Gastroesophageal sphincter (tissue), 3 donors: ENCODE measurements around the gene MSH5.

ENCODE experiments used
- EP300 ChIP-seq: sonication (generic); formaldehyde crosslinking; IDR thresholded peaks from one replicate; pipeline ENCODE4 v1.6.1; 2017; ENCODE audit warnings: antibody characterized with exemption, mild to moderate bottlenecking
- POLR2A ChIP-seq, 2 donors: fragments of 450-650 bp; IDR thresholded peaks; one replicate each; pipeline ENCODE4 v1.6.1; 2017; ENCODE audit warnings: antibody characterized with exemption in 2 of 2, mild to moderate bottlenecking in 2 of 2, moderate library complexity in 1 of 2
- TF ChIP-seq, protein P1 (sequence below), 4 experiments: fragments of 200-600 bp in 2 of 4; fragments of 450-650 bp in 2 of 4; sonication (generic) in 1 of 4; IDR thresholded peaks; one replicate each; pipeline ENCODE4 v1.5.1; 2017 to 2019; ENCODE audit warnings: antibody characterized with exemption in 4 of 4, mild to moderate bottlenecking in 2 of 4, moderate library complexity in 2 of 4

DNA sequence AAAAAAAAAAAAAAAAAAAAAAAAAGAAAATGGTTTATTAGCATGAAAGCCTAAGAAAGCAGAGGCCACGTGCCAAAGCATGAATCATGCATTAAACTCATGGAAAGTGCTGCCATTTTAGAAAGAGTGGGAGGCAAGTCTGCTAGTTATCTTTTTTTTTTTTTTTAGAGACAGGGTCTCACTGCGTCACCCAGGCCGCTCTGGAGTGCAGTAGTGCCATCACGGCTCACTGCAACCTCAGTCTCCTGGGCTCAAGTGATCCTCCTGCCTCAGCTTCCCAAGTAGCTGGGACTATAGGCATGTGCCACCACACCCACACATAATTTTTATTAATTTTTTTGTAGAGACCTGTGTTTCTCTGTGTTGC is 32.2 kb downstream of the MSH5 start:
- TF ChIP-seq EP300 (no peak), POLR2A (IDR thresholded peaks at IDR 0.05) (no peak)
- TF ChIP-seq, protein P1, sequence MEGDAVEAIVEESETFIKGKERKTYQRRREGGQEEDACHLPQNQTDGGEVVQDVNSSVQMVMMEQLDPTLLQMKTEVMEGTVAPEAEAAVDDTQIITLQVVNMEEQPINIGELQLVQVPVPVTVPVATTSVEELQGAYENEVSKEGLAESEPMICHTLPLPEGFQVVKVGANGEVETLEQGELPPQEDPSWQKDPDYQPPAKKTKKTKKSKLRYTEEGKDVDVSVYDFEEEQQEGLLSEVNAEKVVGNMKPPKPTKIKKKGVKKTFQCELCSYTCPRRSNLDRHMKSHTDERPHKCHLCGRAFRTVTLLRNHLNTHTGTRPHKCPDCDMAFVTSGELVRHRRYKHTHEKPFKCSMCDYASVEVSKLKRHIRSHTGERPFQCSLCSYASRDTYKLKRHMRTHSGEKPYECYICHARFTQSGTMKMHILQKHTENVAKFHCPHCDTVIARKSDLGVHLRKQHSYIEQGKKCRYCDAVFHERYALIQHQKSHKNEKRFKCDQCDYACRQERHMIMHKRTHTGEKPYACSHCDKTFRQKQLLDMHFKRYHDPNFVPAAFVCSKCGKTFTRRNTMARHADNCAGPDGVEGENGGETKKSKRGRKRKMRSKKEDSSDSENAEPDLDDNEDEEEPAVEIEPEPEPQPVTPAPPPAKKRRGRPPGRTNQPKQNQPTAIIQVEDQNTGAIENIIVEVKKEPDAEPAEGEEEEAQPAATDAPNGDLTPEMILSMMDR (IDR thresholded peaks at IDR 0.05) = no peak
